ENCODE data around the gene GOLGA5. TPM values are rescaled to one million over a fixed set of nuclear protein-coding genes. Genes with fewer than 3 reads are reported as not detected.
"Not testable (repeated sequence)": the region's sequence is repeated elsewhere in the genome, so short reads cannot be mapped to it uniquely, and the experiment has no call there.

GOLGA5 gene
- total RNA-seq, 1 experiment from 2014 or later, result 22.3 TPM

DNA sequence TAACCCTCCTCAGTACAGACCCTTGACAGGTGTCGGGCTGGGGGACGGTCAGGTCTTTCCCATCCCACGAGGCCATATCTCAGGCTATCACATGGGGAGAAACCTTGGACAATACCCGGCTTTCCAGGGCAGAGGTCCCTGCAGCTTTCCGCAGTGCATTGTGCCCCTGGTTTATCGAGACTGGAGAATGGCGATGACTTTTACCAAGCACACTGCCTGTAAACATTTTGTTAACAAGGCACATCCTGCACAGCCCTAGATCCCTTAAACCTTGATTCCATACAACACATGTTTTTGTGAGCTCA is 26.4 kb downstream of the GOLGA5 start:
- H3K27ac ChIP-seq (ENCODE audit: low read length); H3K4me1 ChIP-seq (ENCODE audit: control insufficient read depth, insufficient read depth, low read length); H3K9me3 ChIP-seq (ENCODE audit: control insufficient read depth, insufficient read depth, low read depth, low read length); BruUV-seq (replicated peaks); intact Hi-C loops (cut with micrococcal nuclease; ENCODE audit: unreplicated experiment); DNase-seq (ENCODE audit: low read depth, low spot score); H3K27me3 ChIP-seq (ENCODE audit: control insufficient read depth, insufficient read depth, low read length); POLR2A ChIA-PET; CTCF ChIA-PET; H3K4me3 ChIP-seq (ENCODE audit: low read depth in 2 of 2, low read length in 2 of 2); ATAC-seq; in situ Hi-C loops (cut with HindIII; ENCODE audit: low pct_unique_long_range_greater_than_20kb, low sequenced_read_pairs): not testable (repeated sequence)
- peaks cover 31% of the 10 kb centered on the region for H3K36me3 ChIP-seq (ENCODE audit: control insufficient read depth, insufficient read depth, low read length)

- H3K27me3 ChIP-seq (ENCODE audit: control insufficient read depth, insufficient read depth, low read length), result no peaks in the 10 kb centered on the region
- ATAC-seq, result no peak
- CTCF ChIA-PET, result no interaction called here
- peaks cover 4% of the 10 kb centered on the region for H3K36me3 ChIP-seq (ENCODE audit: control insufficient read depth, insufficient read depth, low read length)
- no peaks in the 10 kb centered on the region for H3K4me1 ChIP-seq (ENCODE audit: control insufficient read depth, insufficient read depth, low read length)
- H3K9me3 ChIP-seq (ENCODE audit: control insufficient read depth, insufficient read depth, low read depth, low read length), result no peaks in the 10 kb centered on the region
- TF ChIP-seq TCF7L2 (IDR thresholded peaks at IDR 0.05; ENCODE audit: low read depth, low read length), result no peak
- no peak for TF ChIP-seq POLR2AphosphoS5 (IDR thresholded peaks at IDR 0.05; ENCODE audit: low read depth, low read length)
- TF ChIP-seq SIN3A (IDR thresholded peaks at IDR 0.05; ENCODE audit: borderline replicate concordance, insufficient read depth, low read depth, low read length), result no peak
- TF ChIP-seq, protein P1, sequence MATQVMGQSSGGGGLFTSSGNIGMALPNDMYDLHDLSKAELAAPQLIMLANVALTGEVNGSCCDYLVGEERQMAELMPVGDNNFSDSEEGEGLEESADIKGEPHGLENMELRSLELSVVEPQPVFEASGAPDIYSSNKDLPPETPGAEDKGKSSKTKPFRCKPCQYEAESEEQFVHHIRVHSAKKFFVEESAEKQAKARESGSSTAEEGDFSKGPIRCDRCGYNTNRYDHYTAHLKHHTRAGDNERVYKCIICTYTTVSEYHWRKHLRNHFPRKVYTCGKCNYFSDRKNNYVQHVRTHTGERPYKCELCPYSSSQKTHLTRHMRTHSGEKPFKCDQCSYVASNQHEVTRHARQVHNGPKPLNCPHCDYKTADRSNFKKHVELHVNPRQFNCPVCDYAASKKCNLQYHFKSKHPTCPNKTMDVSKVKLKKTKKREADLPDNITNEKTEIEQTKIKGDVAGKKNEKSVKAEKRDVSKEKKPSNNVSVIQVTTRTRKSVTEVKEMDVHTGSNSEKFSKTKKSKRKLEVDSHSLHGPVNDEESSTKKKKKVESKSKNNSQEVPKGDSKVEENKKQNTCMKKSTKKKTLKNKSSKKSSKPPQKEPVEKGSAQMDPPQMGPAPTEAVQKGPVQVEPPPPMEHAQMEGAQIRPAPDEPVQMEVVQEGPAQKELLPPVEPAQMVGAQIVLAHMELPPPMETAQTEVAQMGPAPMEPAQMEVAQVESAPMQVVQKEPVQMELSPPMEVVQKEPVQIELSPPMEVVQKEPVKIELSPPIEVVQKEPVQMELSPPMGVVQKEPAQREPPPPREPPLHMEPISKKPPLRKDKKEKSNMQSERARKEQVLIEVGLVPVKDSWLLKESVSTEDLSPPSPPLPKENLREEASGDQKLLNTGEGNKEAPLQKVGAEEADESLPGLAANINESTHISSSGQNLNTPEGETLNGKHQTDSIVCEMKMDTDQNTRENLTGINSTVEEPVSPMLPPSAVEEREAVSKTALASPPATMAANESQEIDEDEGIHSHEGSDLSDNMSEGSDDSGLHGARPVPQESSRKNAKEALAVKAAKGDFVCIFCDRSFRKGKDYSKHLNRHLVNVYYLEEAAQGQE (IDR thresholded peaks at IDR 0.05; ENCODE audit: insufficient read depth in 1 of 2, low read depth in 2 of 2, low read length in 1 of 2), result no peak
- TF ChIP-seq, protein P2, sequence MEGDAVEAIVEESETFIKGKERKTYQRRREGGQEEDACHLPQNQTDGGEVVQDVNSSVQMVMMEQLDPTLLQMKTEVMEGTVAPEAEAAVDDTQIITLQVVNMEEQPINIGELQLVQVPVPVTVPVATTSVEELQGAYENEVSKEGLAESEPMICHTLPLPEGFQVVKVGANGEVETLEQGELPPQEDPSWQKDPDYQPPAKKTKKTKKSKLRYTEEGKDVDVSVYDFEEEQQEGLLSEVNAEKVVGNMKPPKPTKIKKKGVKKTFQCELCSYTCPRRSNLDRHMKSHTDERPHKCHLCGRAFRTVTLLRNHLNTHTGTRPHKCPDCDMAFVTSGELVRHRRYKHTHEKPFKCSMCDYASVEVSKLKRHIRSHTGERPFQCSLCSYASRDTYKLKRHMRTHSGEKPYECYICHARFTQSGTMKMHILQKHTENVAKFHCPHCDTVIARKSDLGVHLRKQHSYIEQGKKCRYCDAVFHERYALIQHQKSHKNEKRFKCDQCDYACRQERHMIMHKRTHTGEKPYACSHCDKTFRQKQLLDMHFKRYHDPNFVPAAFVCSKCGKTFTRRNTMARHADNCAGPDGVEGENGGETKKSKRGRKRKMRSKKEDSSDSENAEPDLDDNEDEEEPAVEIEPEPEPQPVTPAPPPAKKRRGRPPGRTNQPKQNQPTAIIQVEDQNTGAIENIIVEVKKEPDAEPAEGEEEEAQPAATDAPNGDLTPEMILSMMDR (IDR thresholded peaks at IDR 0.05), result no peak
- no peak overlapping the region for H3K4me3 ChIP-seq (ENCODE audit: low read depth in 2 of 2, low read length in 2 of 2)
- H3K27ac ChIP-seq (ENCODE audit: low read length), result no peak overlapping the region
- in situ Hi-C loops (cut with HindIII; ENCODE audit: low pct_unique_long_range_greater_than_20kb, low sequenced_read_pairs), result no loop called here
- BruUV-seq (replicated peaks), result no TSS peak
- intact Hi-C loops (cut with micrococcal nuclease; ENCODE audit: unreplicated experiment), result no loop called here
- POLR2A ChIA-PET, result no interaction called here
- no peak for DNase-seq (ENCODE audit: low read depth, low spot score)
These were observed 36.8 kb downstream of the GOLGA5 start for GRCh38 chr14:92830902-92831301.

DNA sequence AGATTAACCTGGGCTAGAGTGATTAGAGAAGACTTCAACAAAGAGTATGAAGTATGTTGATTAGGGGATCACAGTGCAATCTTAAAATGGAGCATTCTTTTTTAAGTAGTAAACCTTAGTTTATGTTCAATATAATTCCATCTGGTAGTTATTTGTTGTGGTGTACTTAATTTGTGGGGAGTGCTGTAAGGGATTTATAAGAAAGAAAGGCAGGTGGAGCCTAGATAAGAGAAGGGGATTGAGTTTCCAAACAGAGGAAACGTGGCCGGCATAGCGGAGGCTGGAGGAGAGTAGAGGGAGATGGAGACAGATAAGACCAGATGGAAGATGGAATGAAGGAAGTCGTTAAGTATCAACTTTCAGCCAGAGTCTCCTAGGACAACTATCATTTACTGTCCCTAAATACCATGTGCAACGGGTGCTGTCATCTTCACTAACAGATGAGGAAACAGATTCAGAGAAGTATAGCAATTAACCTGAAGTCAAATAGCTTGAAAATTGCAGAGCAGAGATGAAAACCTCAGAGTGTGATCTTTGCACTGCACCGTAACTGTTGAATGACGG is 38.1 kb downstream of the GOLGA5 start:
- no TSS peak for BruUV-seq (replicated peaks)
- H3K9me3 ChIP-seq (ENCODE audit: control insufficient read depth, insufficient read depth, low read depth, low read length), result no peaks in the 10 kb centered on the region
- ChIA-PET CTCF (no interaction called here), POLR2A (no interaction called here)
- no peak overlapping the region for H3K4me3 ChIP-seq (ENCODE audit: low read depth in 2 of 2, low read length in 2 of 2)
- no peak for TF ChIP-seq SIN3A (IDR thresholded peaks at IDR 0.05; ENCODE audit: borderline replicate concordance, insufficient read depth, low read depth, low read length)
- TF ChIP-seq, protein P2 (IDR thresholded peaks at IDR 0.05), result no peak
- TF ChIP-seq POLR2AphosphoS5 (IDR thresholded peaks at IDR 0.05; ENCODE audit: low read depth, low read length), result no peak
- TF ChIP-seq TCF7L2 (IDR thresholded peaks at IDR 0.05; ENCODE audit: low read depth, low read length), result no peak
- TF ChIP-seq, protein P1 (IDR thresholded peaks at IDR 0.05; ENCODE audit: insufficient read depth in 1 of 2, low read depth in 2 of 2, low read length in 1 of 2), result no peak
- DNase-seq (ENCODE audit: low read depth, low spot score) (no peak), ATAC-seq (no peak)
- in situ Hi-C loops (cut with HindIII; ENCODE audit: low pct_unique_long_range_greater_than_20kb, low sequenced_read_pairs), result no loop called here
- H3K27me3 ChIP-seq (ENCODE audit: control insufficient read depth, insufficient read depth, low read length), result no peaks in the 10 kb centered on the region
- H3K27ac ChIP-seq (ENCODE audit: low read length), result no peak overlapping the region
- H3K4me1 ChIP-seq (ENCODE audit: control insufficient read depth, insufficient read depth, low read length), result no peaks in the 10 kb centered on the region
- peaks cover 4% of the 10 kb centered on the region for H3K36me3 ChIP-seq (ENCODE audit: control insufficient read depth, insufficient read depth, low read length)
- intact Hi-C loops (cut with micrococcal nuclease; ENCODE audit: unreplicated experiment), result no loop called here
